ENCODE data around the gene DNAH17.

DNAH17 gene

GRCh38 chr17:78559749-78560368 is 17.3 kb downstream of the DNAH17 start:
- Histone ChIP-seq H3K27ac (no peak overlapping the region), H3K4me3 (no peak overlapping the region)
- DNase-seq (ENCODE audit: low spot score) = no peak
- TF ChIP-seq, protein P1, sequence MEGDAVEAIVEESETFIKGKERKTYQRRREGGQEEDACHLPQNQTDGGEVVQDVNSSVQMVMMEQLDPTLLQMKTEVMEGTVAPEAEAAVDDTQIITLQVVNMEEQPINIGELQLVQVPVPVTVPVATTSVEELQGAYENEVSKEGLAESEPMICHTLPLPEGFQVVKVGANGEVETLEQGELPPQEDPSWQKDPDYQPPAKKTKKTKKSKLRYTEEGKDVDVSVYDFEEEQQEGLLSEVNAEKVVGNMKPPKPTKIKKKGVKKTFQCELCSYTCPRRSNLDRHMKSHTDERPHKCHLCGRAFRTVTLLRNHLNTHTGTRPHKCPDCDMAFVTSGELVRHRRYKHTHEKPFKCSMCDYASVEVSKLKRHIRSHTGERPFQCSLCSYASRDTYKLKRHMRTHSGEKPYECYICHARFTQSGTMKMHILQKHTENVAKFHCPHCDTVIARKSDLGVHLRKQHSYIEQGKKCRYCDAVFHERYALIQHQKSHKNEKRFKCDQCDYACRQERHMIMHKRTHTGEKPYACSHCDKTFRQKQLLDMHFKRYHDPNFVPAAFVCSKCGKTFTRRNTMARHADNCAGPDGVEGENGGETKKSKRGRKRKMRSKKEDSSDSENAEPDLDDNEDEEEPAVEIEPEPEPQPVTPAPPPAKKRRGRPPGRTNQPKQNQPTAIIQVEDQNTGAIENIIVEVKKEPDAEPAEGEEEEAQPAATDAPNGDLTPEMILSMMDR (IDR thresholded peaks at IDR 0.05) = no peak

GRCh38 chr17:78558989-78559388 is 18.2 kb downstream of the DNAH17 start:
- H3K27ac ChIP-seq = no peak overlapping the region
- TF ChIP-seq, protein P1 (IDR thresholded peaks at IDR 0.05) = no peak
- H3K4me3 ChIP-seq = no peak overlapping the region
- no peak for DNase-seq (ENCODE audit: low spot score)

DNA sequence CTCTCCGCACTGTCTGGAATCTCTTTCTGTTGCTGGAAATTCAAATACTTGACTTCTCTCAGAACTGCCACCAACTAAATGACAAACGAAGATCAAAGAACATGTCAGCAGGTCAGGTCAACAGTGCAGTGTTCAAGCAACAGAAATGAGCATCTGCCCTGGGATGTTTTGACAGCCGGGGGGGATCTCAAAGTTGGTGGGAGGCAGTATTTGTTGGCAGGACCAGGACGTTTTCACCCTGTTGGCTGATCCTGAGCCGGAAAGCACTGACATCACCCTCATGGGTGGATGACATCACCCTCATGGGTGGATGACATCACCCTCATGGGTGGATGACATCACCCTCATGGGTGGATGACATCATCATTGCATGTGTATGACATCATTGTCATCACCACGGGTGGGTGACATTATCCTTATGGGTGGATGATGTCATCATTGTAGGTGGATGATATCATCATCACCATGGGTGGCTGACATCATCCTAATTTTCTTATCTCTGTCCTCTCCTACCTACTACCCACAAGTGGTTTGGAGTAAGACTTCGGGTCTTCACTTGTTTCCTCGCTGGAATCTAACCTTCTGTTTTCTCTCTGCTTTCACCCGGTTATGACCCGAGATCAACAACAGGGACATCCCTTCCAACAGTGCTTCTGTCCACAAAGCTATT is 18.9 kb downstream of the DNAH17 start:
- DNase-seq (ENCODE audit: low spot score) = no peak
- Histone ChIP-seq H3K4me3 (no peak overlapping the region), H3K27ac (no peak overlapping the region)
- TF ChIP-seq, protein P1 (IDR thresholded peaks at IDR 0.05) = no peak

DNA sequence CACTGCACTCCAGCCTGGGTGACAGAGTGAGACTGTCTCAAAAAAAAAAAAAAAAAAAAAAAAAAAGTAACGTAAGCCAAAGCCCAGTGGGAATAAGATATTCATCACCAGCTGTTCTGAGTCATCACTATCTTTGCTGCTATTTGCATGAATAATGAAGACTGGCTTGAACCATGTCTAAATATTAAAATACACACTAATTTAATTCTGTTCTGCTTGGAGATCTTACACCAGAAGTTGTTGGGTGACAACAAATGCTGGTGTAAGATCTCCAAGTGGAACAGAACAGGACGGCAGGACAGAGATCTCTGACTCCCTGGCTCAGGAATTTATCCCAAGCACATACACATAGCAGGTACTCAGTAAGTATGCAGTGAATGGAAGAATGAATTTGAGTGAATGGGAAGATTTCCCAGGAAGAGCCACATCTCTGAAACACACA is 19.6 kb downstream of the DNAH17 start:
- Histone ChIP-seq H3K27ac (no peak overlapping the region), H3K4me3 (no peak overlapping the region)
- TF ChIP-seq, protein P1 (IDR thresholded peaks at IDR 0.05) = no peak
- DNase-seq (ENCODE audit: low spot score) = no peak

- Histone ChIP-seq H3K27ac (no peak overlapping the region), H3K4me3 (no peak overlapping the region)
- TF ChIP-seq, protein P1 (IDR thresholded peaks at IDR 0.05) = no peak
- DNase-seq (ENCODE audit: low spot score) = no peak
Measured at GRCh38 chr17:78556812-78557211, 20.4 kb downstream of the DNAH17 start.

GRCh38 chr17:78555746-78556401 is 21.3 kb downstream of the DNAH17 start:
- TF ChIP-seq, protein P1 (IDR thresholded peaks at IDR 0.05) = no peak
- DNase-seq (ENCODE audit: low spot score) = no peak
- Histone ChIP-seq H3K4me3 (no peak overlapping the region), H3K27ac (no peak overlapping the region)
